T-helper 1 cell treated with Interleukin-12 subunit alpha and Interleukin-12 subunit beta and Interleukin-4 antibody, amounts not matched to agents 30 μg/mL and 1 μg/mL, for 36 hours (primary cell): Measurements from ENCODE around the gene SLC9B1.

Experiments used
- H3K27ac Mint-ChIP-seq: one replicate; pipeline ENCODE4 v1.8.0; 2021; ENCODE audit warnings: mild to moderate bottlenecking, mixed read lengths
- H3K27me3 Mint-ChIP-seq: one replicate; pipeline ENCODE4 v1.8.0; 2021; ENCODE audit warnings: low read depth, mixed read lengths
- H3K36me3 Mint-ChIP-seq: one replicate; pipeline ENCODE4 v1.8.0; 2021; ENCODE audit warnings: low read depth, mixed read lengths
- H3K4me1 Mint-ChIP-seq: one replicate; pipeline ENCODE4 v1.8.0; 2021; ENCODE audit warnings: low read depth, mixed read lengths
- H3K4me3 Mint-ChIP-seq: one replicate; pipeline ENCODE4 v1.8.0; 2021; ENCODE audit warnings: mild to moderate bottlenecking, moderate library complexity, mixed read lengths
- H3K9me3 Mint-ChIP-seq: one replicate; pipeline ENCODE4 v1.8.0; 2021; ENCODE audit warnings: mixed read lengths

The SLC9B1 gene

DNA sequence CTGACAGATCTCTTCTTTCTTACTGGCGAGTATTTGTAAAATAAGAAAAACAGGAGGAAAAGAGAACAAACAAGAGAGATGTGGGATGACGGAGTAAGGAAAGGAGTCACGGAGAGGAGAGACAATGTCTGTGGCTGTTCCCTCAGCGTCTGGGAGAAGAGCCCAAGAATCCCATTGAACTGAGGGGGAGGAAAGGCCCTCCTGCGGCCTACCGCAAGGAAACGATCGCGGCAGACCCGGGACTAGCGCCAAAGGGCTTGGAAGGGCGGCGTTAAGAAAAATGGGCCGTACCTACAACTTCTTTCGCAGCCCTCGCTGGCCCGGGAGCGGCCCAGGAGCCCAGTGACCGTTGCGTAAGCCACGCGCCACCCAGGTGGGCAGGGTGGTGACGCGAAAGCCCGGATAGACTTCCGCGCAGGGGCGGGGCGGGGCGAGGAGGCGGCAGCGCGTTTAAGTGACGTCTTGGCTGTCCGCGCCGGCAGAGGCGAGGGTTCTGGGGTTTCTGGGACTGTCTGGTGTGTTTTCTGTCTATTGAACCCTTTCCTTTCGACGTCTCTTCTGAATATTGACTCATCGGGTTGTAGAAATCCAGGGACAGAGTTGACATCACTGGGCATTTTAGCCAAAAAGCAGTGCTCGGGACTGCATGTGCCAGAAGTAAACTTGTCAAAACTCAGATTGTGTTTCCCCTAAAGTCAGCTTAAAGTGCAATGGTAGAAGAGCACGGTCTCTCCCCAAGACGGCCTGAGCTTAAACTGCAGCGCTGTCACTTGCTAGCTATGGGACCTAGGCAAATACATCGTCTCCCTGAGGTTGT is at the start of gene SLC9B1:
Gene SLC9B1 (minus strand): TSS at position 398 of the 817 bp plus-strand sequence. CDS start 27,994 bp downstream, outside the sequence.
- Mint-ChIP-seq H3K9me3 (no peaks in the 10 kb centered on the region), H3K4me3 (peak within 1 kb of the TSS; percentile 93), H3K27ac (peak within 1 kb of the TSS; percentile 96), H3K4me1 (peaks cover 14% of the 10 kb centered on the region), H3K27me3 (no peaks in the 10 kb centered on the region), H3K36me3 (peaks cover 9% of the 10 kb centered on the region)

- H3K4me3 Mint-ChIP-seq: no peak overlapping the region
- no peaks in the 10 kb centered on the region for H3K27me3 Mint-ChIP-seq
- no peaks in the 10 kb centered on the region for H3K9me3 Mint-ChIP-seq
- no peak overlapping the region for H3K27ac Mint-ChIP-seq
- H3K36me3 Mint-ChIP-seq: peaks cover 31% of the 10 kb centered on the region
- H3K4me1 Mint-ChIP-seq: peaks cover 16% of the 10 kb centered on the region
Measured at GRCh38 chr4:103067841-103068547, 48.5 kb upstream of the SLC9B1 start.

GRCh38 chr4:103060453-103061148 is 41.1 kb upstream of the SLC9B1 start:
- peaks cover 4% of the 10 kb centered on the region for H3K4me1 Mint-ChIP-seq
- no peaks in the 10 kb centered on the region for H3K9me3 Mint-ChIP-seq
- H3K36me3 Mint-ChIP-seq: peaks cover 43% of the 10 kb centered on the region
- H3K27ac Mint-ChIP-seq: no peak overlapping the region
- H3K4me3 Mint-ChIP-seq: no peak overlapping the region
- H3K27me3 Mint-ChIP-seq: no peaks in the 10 kb centered on the region

- Mint-ChIP-seq H3K9me3 (no peaks in the 10 kb centered on the region), H3K27ac (no peak overlapping the region), H3K4me1 (peaks cover 10% of the 10 kb centered on the region), H3K4me3 (no peak overlapping the region), H3K36me3 (peaks cover 14% of the 10 kb centered on the region), H3K27me3 (no peaks in the 10 kb centered on the region)
Measured at GRCh38 chr4:103054030-103054429, 34.5 kb upstream of the SLC9B1 start.

GRCh38 chr4:103052779-103053178 is 33.3 kb upstream of the SLC9B1 start:
- H3K4me1 Mint-ChIP-seq: peaks cover 10% of the 10 kb centered on the region
- no peak overlapping the region for H3K27ac Mint-ChIP-seq
- H3K4me3 Mint-ChIP-seq: no peak overlapping the region

DNA sequence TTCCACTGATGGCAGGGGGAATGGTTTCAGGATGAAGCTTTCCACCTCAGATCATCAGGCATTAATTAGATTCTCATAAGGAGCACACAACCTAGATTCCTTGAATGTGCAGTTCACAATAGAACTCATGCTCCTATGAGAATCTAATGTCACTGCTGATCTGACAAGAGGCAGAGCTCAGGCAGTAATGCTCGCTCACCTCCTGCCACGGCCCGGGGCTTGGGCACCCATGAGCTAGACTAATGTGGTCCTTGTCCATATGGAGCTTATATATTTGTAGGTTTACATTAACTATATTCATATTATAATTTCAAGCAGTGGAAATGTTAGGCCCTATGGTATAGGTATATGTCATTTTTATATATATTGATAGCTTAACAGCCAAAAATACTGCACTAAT is 32.6 kb upstream of the SLC9B1 start:
- H3K4me3 Mint-ChIP-seq: no peak overlapping the region
- no peaks in the 10 kb centered on the region for H3K9me3 Mint-ChIP-seq
- H3K27ac Mint-ChIP-seq: no peak overlapping the region
- H3K36me3 Mint-ChIP-seq: peaks cover 22% of the 10 kb centered on the region
- peaks cover 10% of the 10 kb centered on the region for H3K4me1 Mint-ChIP-seq
- H3K27me3 Mint-ChIP-seq: no peaks in the 10 kb centered on the region

More at GRCh38 chr4:103052779-103053178, 33.3 kb upstream of the SLC9B1 start:
- no peaks in the 10 kb centered on the region for H3K27me3 Mint-ChIP-seq
- no peaks in the 10 kb centered on the region for H3K9me3 Mint-ChIP-seq
- peaks cover 19% of the 10 kb centered on the region for H3K36me3 Mint-ChIP-seq

- Mint-ChIP-seq H3K27ac (peak overlapping the region; percentile 54), H3K9me3 (no peaks in the 10 kb centered on the region), H3K4me3 (no peak overlapping the region), H3K4me1 (peaks cover 10% of the 10 kb centered on the region), H3K27me3 (no peaks in the 10 kb centered on the region), H3K36me3 (peaks cover 24% of the 10 kb centered on the region)
Measured at GRCh38 chr4:103050736-103051436, 31.4 kb upstream of the SLC9B1 start.

GRCh38 chr4:103046416-103047290 is 27.1 kb upstream of the SLC9B1 start:
- peaks cover 28% of the 10 kb centered on the region for H3K36me3 Mint-ChIP-seq

DNA sequence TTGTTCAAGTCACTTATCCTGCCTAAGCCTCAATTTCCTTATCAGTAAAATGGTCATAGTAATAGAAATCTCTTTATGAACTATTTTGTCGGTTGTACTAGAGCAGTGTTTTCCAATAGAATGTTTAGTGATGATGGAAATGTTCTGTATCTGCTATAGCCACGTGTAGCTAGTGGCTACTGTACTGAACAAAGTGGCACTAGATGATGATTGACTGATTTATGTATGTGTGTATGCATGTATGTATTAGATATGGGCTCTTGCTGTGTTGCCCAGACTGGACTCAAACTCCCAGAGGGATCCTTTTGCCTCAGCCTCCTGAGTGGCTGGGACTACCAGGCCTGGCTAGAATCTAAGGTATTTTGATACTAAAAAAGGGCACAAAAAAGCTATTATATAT is 24.7 kb upstream of the SLC9B1 start:
- Mint-ChIP-seq H3K36me3 (peaks cover 25% of the 10 kb centered on the region), H3K9me3 (no peaks in the 10 kb centered on the region), H3K4me3 (no peak overlapping the region), H3K4me1 (no peaks in the 10 kb centered on the region), H3K27ac (no peak overlapping the region), H3K27me3 (no peaks in the 10 kb centered on the region)

More at GRCh38 chr4:103046416-103047290, 27.1 kb upstream of the SLC9B1 start:
- Mint-ChIP-seq H3K27ac (no peak overlapping the region), H3K4me1 (peaks cover 6% of the 10 kb centered on the region), H3K27me3 (no peaks in the 10 kb centered on the region), H3K9me3 (no peaks in the 10 kb centered on the region), H3K4me3 (no peak overlapping the region)

- Mint-ChIP-seq H3K4me3 (no peak overlapping the region), H3K9me3 (no peaks in the 10 kb centered on the region), H3K36me3 (peaks cover 25% of the 10 kb centered on the region), H3K4me1 (peaks cover 12% of the 10 kb centered on the region), H3K27ac (no peak overlapping the region), H3K27me3 (no peaks in the 10 kb centered on the region)
Measured at GRCh38 chr4:103036169-103036568, 16.7 kb upstream of the SLC9B1 start.

DNA sequence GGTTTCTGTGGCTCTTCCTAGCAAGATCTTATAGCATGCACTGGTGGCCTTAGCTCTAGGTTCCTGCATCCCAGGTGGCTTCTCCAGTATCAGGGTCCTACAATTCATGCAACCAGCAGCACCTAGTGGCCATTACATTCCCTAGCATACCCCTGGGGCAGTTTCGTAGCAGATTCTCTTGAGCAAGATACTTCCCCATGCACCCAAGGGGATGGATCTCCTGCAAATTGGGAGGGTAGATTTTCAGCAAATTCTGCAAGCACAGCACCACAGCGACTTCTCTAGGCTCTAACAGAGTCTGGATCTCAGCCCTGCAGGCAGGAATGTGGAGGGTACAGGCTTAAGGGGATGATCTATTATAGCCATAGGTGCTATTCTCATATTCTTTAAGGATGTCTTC is 13.1 kb upstream of the SLC9B1 start:
- Mint-ChIP-seq H3K4me1 (peaks cover 12% of the 10 kb centered on the region), H3K4me3 (no peak overlapping the region), H3K27ac (no peak overlapping the region), H3K36me3 (peaks cover 33% of the 10 kb centered on the region), H3K27me3 (no peaks in the 10 kb centered on the region), H3K9me3 (no peaks in the 10 kb centered on the region)

DNA sequence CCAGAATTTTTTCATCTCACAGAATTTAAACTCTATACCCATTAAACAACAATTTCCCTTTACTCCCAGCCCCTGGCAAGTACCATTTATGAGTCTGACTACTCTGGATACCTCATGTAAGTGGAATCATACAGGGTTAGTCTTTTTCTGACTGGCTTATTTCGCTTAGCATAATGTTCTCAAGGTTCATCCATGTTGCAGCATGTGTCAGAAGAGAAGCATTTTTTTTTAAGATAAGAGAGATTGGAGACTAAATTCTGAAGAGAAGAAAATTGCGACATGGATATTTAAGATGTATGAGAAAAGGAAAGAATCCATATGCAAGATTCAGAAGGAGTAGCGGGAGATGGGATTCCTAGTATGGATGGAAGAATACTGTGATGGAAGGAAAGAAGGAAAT is 11.3 kb upstream of the SLC9B1 start:
- H3K36me3 Mint-ChIP-seq: peaks cover 30% of the 10 kb centered on the region
- H3K4me3 Mint-ChIP-seq: no peak overlapping the region
- H3K9me3 Mint-ChIP-seq: no peaks in the 10 kb centered on the region
- H3K27me3 Mint-ChIP-seq: no peaks in the 10 kb centered on the region
- no peak overlapping the region for H3K27ac Mint-ChIP-seq
- H3K4me1 Mint-ChIP-seq: peaks cover 12% of the 10 kb centered on the region

DNA sequence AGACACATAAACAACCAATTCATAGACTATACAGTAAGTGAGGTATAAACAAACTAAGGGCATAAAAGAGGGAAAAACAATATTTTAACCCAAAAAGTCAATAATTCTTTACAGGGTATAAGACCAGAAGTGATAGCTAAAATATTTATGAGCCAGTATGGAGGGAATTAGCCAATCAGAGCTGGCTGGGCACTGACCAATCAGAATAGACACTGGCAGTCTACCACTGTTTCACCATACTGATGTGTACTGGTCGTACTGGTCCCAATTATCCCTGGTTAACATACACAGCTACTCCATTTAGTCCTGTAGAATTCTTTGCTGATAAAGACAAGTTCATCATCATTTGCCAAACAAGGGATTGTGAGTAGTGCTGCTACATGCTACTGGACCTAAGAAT is 9.8 kb upstream of the SLC9B1 start:
- Mint-ChIP-seq H3K27me3 (no peaks in the 10 kb centered on the region), H3K9me3 (no peaks in the 10 kb centered on the region), H3K4me3 (no peak overlapping the region), H3K27ac (no peak overlapping the region), H3K36me3 (peaks cover 25% of the 10 kb centered on the region), H3K4me1 (peaks cover 13% of the 10 kb centered on the region)
